MM.1S (cell line): ENCODE data around the gene TAF1A.

Experiments
- DNase-seq: peaks from one replicate; pipeline ENCODE4 v3.0.0-alpha.2; 2015
- H2AFZ ChIP-seq: fragments of 300-600 bp; sonication (generic); 2 replicates; pipeline ENCODE4 v1.6.0; 2016; ENCODE audit warnings: antibody characterized with exemption, low read length
- H3F3A ChIP-seq: fragments of 300-600 bp; sonication (generic); 2 replicates; pipeline ENCODE4 v1.6.1; 2016; ENCODE audit warnings: mild to moderate bottlenecking, antibody characterized with exemption, low read length, moderate library complexity, mixed read lengths; ENCODE audit not compliant: insufficient read depth
- H3K27ac ChIP-seq: fragments of 300-600 bp; sonication (generic); 2 replicates; pipeline ENCODE4 v1.5.1; 2016; ENCODE audit warnings: mild to moderate bottlenecking, low read length
- H3K27me3 ChIP-seq: fragments of 300-600 bp; sonication (generic); replicated peaks from 2 replicates; pipeline ENCODE4 v1.6.0; 2016; ENCODE audit warnings: low read length; ENCODE audit not compliant: insufficient read depth
- H3K36me3 ChIP-seq: fragments of 300-600 bp; sonication (generic); replicated peaks from 2 replicates; pipeline ENCODE4 v1.6.1; 2016; ENCODE audit warnings: mild to moderate bottlenecking, low read length, mixed read lengths; ENCODE audit not compliant: insufficient read depth
- H3K4me1 ChIP-seq: fragments of 300-600 bp; sonication (generic); 2 replicates; pipeline ENCODE4 v1.6.1; 2016; ENCODE audit warnings: low read length, mixed read lengths
- H3K4me2 ChIP-seq: fragments of 300-600 bp; sonication (generic); 2 replicates; pipeline ENCODE4 v1.6.0; 2016; ENCODE audit warnings: low read depth, low read length
- H3K4me3 ChIP-seq: fragments of 300-600 bp; sonication (generic); 2 replicates; pipeline ENCODE4 v1.5.1; 2016; ENCODE audit warnings: low read length, mixed read lengths
- H3K79me2 ChIP-seq: fragments of 300-600 bp; sonication (generic); 2 replicates; pipeline ENCODE4 v1.6.1; 2016; ENCODE audit warnings: mixed run types, low read length, mixed read lengths
- H3K9ac ChIP-seq: fragments of 300-600 bp; sonication (generic); 2 replicates; pipeline ENCODE4 v1.6.1; 2016; ENCODE audit warnings: low read length, mixed read lengths
- H3K9me2 ChIP-seq: fragments of 300-600 bp; sonication (generic); replicated peaks from 2 replicates; pipeline ENCODE4 v1.6.1; 2016; ENCODE audit warnings: mild to moderate bottlenecking, low read length, mixed read lengths; ENCODE audit not compliant: insufficient read depth
- H3K9me3 ChIP-seq: fragments of 300-600 bp; sonication (generic); replicated peaks from 2 replicates; pipeline ENCODE4 v1.6.1; 2016; ENCODE audit warnings: mild to moderate bottlenecking, low read length, mixed read lengths; ENCODE audit not compliant: insufficient read depth
- H4K20me1 ChIP-seq: fragments of 300-600 bp; sonication (generic); 2 replicates; pipeline ENCODE4 v1.6.1; 2016; ENCODE audit warnings: mild to moderate bottlenecking, low read length, moderate library complexity, mixed read lengths; ENCODE audit not compliant: insufficient read depth
- CTCF ChIP-seq: fragments of 300-600 bp; sonication (generic); IDR thresholded peaks from 2 replicates; pipeline ENCODE4 v1.5.1; 2016; ENCODE audit warnings: antibody characterized with exemption, low read length, mixed read lengths
- EZH2 ChIP-seq: fragments of 300-600 bp; sonication (generic); optimal IDR thresholded peaks from 2 replicates; pipeline ENCODE3; 2017; ENCODE audit warnings: low read depth, mild to moderate bottlenecking, antibody characterized with exemption, low read length, mixed read lengths
- EZH2phosphoT487 ChIP-seq: fragments of 300-600 bp; sonication (generic); IDR thresholded peaks from 2 replicates; pipeline ENCODE4 v1.6.1; 2018; ENCODE audit warnings: antibody characterized with exemption, low read length

The TAF1A gene

GRCh38 chr1:222540598-222540995 lies 49.1 kb downstream of the TAF1A start:
- Histone ChIP-seq H3K9ac (no peak overlapping the region), H3K79me2 (no peaks in the 10 kb centered on the region), H2AFZ (no peak overlapping the region), H3K9me3 (no peaks in the 10 kb centered on the region), H4K20me1 (no peaks in the 10 kb centered on the region), H3K4me3 (no peak overlapping the region), H3K36me3 (no peaks in the 10 kb centered on the region), H3F3A (no peaks in the 10 kb centered on the region), H3K4me2 (no peak overlapping the region), H3K27ac (no peak overlapping the region), H3K9me2 (no peaks in the 10 kb centered on the region), H3K4me1 (no peaks in the 10 kb centered on the region), H3K27me3 (no peaks in the 10 kb centered on the region)
- TF ChIP-seq EZH2phosphoT487 (no peak), CTCF (no peak), EZH2 (no peak)
- DNase-seq = no peak

GRCh38 chr1:222539951-222540597 lies 49.7 kb downstream of the TAF1A start:
- no peak for TF ChIP-seq EZH2
- DNase-seq = no peak
- H3K4me2 ChIP-seq = no peak overlapping the region

GRCh38 chr1:222535455-222535854 lies 54.3 kb downstream of the TAF1A start:
- no peaks in the 10 kb centered on the region for H3K9me3 ChIP-seq
- TF ChIP-seq EZH2 = no peak
- no peak for TF ChIP-seq EZH2phosphoT487
- no peak for TF ChIP-seq CTCF
- no peaks in the 10 kb centered on the region for H3K36me3 ChIP-seq

More at GRCh38 chr1:222539951-222540597, 49.7 kb downstream of the TAF1A start:
- Histone ChIP-seq H3K27ac (no peak overlapping the region), H3K36me3 (no peaks in the 10 kb centered on the region), H3K27me3 (no peaks in the 10 kb centered on the region), H3K9ac (no peak overlapping the region), H4K20me1 (no peaks in the 10 kb centered on the region), H3K4me3 (no peak overlapping the region), H3K79me2 (no peaks in the 10 kb centered on the region), H3F3A (no peaks in the 10 kb centered on the region), H3K9me2 (no peaks in the 10 kb centered on the region), H3K4me1 (no peaks in the 10 kb centered on the region), H3K9me3 (no peaks in the 10 kb centered on the region), H2AFZ (no peak overlapping the region)

GRCh38 chr1:222530852-222531251 lies 58.9 kb downstream of the TAF1A start:
- Histone ChIP-seq H3K4me3 (no peak overlapping the region), H2AFZ (no peak overlapping the region)

More at GRCh38 chr1:222535455-222535854, 54.3 kb downstream of the TAF1A start:
- DNase-seq = no peak
- no peak overlapping the region for H3K4me2 ChIP-seq
- H2AFZ ChIP-seq = no peak overlapping the region
- no peaks in the 10 kb centered on the region for H3F3A ChIP-seq
- H3K27me3 ChIP-seq = no peaks in the 10 kb centered on the region
- no peaks in the 10 kb centered on the region for H3K9me2 ChIP-seq
- H3K4me1 ChIP-seq = no peaks in the 10 kb centered on the region
- no peak overlapping the region for H3K27ac ChIP-seq
- no peaks in the 10 kb centered on the region for H4K20me1 ChIP-seq
- H3K9ac ChIP-seq = no peak overlapping the region
- H3K4me3 ChIP-seq = no peak overlapping the region
- H3K79me2 ChIP-seq = no peaks in the 10 kb centered on the region

More at GRCh38 chr1:222530852-222531251, 58.9 kb downstream of the TAF1A start:
- H3K9me2 ChIP-seq = no peaks in the 10 kb centered on the region
- no peaks in the 10 kb centered on the region for H3F3A ChIP-seq
- H3K36me3 ChIP-seq = no peaks in the 10 kb centered on the region
- H3K27ac ChIP-seq = no peak overlapping the region
- no peak overlapping the region for H3K4me2 ChIP-seq
- TF ChIP-seq EZH2 (no peak), CTCF (no peak), EZH2phosphoT487 (no peak)
- H3K27me3 ChIP-seq = no peaks in the 10 kb centered on the region
- H3K79me2 ChIP-seq = no peaks in the 10 kb centered on the region
- no peaks in the 10 kb centered on the region for H3K4me1 ChIP-seq
- no peak overlapping the region for H3K9ac ChIP-seq
- H3K9me3 ChIP-seq = no peaks in the 10 kb centered on the region
- no peaks in the 10 kb centered on the region for H4K20me1 ChIP-seq
- no peak for DNase-seq
